NCI-H1930 (cell line): ENCODE data around the gene LRCH2.
"Not testable (repeated sequence)": the region's sequence is repeated elsewhere in the genome, so short reads cannot be mapped to it uniquely, and the experiment has no call there.

ENCODE experiments used
- DNase-seq, 2 experiments: peaks; one replicate each; lab custom pipeline; 2025; lab: John Stamatoyannopoulos, UW

Gene LRCH2, protein sequence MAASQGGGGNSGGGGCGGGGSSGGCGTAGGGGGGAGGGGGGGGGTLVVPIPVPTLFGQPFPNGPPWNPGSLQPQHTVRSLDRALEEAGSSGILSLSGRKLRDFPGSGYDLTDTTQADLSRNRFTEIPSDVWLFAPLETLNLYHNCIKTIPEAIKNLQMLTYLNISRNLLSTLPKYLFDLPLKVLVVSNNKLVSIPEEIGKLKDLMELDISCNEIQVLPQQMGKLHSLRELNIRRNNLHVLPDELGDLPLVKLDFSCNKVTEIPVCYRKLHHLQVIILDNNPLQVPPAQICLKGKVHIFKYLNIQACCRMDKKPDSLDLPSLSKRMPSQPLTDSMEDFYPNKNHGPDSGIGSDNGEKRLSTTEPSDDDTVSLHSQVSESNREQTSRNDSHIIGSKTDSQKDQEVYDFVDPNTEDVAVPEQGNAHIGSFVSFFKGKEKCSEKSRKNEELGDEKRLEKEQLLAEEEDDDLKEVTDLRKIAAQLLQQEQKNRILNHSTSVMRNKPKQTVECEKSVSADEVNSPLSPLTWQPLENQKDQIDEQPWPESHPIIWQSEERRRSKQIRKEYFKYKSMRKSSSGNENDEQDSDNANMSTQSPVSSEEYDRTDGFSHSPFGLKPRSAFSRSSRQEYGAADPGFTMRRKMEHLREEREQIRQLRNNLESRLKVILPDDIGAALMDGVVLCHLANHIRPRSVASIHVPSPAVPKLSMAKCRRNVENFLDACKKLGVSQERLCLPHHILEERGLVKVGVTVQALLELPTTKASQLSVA

GRCh38 chrX:115233497-115234455, at the start of gene LRCH2:
Gene LRCH2 (minus strand): TSS chrX:115234096. CDS start chrX:115234041, 55 bp downstream.
- peak; percentile 48 for DNase-seq

- no peak for DNase-seq
Observed at GRCh38 chrX:115269051-115269683, 35.3 kb upstream of the LRCH2 start.

GRCh38 chrX:115268421-115268820, 34.5 kb upstream of the LRCH2 start:
- no peak for DNase-seq

GRCh38 chrX:115266300-115266699, 32.4 kb upstream of the LRCH2 start:
- no peak for DNase-seq

- no peak for DNase-seq
Observed at GRCh38 chrX:115264009-115264408, 30.1 kb upstream of the LRCH2 start.

- no peak for DNase-seq
Observed at GRCh38 chrX:115261148-115261547, 27.3 kb upstream of the LRCH2 start.

DNA sequence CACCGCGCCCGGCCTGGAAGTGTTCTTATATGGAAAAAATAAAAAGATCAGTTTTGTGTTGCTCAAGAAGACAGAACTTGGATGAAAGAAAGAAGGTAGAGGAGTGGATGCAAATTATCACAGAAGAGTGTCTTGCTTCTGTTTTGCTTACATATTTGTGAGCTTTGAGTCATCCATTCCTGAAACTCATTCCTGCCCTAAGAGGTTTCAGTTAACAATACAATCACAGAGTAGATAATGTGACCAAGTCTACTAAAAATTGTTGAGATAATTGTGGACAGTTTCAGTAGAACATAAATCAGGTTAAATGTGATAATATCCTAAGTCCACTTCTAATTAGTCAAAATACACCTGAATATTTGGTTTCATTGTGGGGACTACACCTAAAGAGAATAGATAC, 26.4 kb upstream of the LRCH2 start:
- no peak for DNase-seq

- DNase-seq: no peak
Observed at GRCh38 chrX:115259238-115259875, 25.5 kb upstream of the LRCH2 start.

GRCh38 chrX:115257711-115258110, 23.8 kb upstream of the LRCH2 start:
- DNase-seq: no peak

GRCh38 chrX:115255003-115255402, 21.1 kb upstream of the LRCH2 start:
- DNase-seq: no peak

GRCh38 chrX:115251458-115252233, 17.8 kb upstream of the LRCH2 start:
- DNase-seq: no peak

DNA sequence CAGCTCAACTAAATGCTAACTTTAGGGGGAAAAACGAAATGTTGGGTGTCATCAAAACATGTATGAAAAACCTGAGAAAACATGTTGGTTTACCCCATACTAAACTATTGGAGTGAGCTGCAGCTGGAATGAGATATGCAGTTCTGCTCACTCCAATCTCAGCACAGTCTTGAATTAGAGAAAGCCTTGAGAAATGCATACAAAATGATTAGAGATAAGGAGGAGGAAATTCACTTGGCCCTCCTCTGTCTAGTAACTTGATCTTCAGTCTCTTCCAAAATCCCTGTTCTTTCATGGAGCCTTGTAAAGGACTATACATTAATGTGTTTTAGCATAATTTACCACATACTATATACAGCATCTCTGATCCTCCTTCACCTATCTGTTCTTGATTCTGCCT, 3.2 kb upstream of the LRCH2 start:
- DNase-seq: no peak

DNA sequence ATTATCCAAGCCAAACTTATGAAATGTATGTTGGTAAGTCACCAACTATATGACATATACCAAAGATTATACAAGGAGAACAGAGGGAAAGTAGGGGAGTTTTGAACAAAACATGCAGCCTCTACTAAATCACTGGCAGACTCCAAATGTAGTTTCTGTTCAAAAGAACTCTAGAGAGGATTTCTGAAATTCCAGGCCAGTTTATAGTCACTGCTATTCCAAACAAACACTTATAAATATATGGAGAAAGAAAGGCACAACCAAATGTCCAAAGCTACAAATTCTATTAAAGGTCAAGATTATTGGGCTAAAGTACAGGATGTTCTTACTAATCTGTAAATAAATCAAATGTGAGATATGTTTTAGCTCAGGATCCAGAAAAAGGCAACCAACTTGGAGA, 2.7 kb upstream of the LRCH2 start:
- DNase-seq: no peak

DNA sequence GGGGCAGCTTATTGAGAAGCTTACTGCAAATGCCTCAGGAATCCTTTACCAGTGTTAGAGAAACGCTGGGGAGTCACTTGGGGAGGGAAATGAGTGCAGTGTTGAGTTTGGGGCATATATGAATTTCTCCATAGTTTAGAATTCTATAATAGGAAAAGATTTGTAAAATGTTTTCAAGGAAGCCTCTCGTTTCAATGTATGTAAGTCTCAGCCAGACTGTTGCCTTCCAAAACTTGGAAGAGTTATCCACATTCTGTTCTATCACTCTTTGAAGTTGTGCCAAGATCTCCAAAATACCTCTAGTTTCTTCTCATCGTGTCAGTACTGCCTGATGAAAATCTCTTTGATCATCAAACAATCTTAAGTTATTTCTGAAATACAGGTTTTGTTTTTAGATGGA, 565 bp upstream of the LRCH2 start:
- DNase-seq: no peak

DNA sequence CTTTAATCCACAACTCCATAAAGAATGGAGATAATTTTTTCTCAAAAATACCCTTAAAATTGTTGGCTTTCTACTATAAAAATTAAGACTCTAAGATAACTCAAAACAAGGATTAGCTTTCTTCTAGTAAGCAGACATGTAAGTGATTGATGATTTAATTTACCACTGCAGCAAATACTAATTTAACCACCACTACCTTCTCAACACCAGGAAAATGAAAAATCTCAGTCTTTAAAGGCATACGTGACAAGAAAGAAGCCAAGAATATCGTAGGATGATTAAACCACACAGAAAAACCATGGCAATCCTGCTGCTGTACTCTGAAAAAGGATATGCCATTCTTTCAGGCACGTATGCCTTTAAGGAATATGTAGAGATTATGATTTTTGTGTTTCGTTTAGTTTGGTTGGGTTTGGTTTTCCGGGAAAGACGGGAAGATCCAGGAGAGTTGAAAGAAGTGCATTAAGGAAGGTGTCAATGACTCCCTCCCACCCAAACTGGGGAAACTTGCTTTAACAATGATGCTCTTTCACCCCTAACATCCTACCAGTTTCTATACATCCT, 881 bp downstream of the LRCH2 start:
- DNase-seq: no peak

- no peak for DNase-seq
Observed at GRCh38 chrX:115229337-115230003, 4.4 kb downstream of the LRCH2 start.

DNA sequence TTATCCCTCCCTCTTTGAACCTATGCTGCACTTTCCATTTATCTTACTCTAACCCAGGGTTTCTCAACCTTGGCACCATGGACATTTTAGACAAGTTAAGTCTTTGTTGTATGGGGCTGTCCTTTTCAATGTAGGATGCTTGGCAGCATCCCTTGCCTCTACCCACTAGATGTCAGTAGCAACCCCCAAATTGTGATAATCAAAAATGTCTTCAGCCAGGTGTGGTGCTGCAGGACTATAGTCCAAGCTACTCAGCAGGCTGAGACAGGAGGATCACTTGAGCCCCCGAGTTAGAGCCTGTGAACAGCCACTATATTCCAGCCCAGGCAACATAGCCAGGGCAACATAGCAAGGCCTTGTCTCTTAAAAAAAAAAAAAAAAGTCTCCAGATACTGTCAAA, 7.0 kb downstream of the LRCH2 start:
- peak; percentile 25 to 46 for DNase-seq

DNA sequence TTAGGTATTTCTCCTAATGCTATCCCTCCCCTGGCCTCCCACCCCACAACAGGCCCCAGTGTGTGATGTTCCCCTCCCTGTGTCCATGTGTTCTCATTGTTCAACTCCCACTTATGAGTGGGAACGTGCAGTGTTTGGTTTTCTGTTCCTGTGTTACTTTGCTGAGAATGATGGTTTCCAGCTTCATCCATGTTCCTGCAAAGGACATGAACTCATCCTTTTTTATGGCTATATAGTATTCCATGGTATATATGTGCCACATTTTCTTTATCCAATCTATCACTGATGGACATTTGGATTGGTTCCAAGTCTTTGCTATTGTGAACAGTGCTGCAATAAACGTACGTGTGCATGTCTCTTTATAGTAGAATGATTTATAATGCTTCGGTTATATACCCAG, 16.6 kb downstream of the LRCH2 start:
- DNase-seq: not testable (repeated sequence)

- no peak for DNase-seq
Observed at GRCh38 chrX:115214605-115215004, 19.3 kb downstream of the LRCH2 start.
